Neuronal stem cell (in vitro differentiated cells): ENCODE measurements around the gene SH3RF2.

Source experiments
- DNase-seq: peaks from one replicate; pipeline ENCODE4 v3.0.0-alpha.2; 2013; ENCODE audit warnings: low spot score
- H2AFZ ChIP-seq: one replicate; pipeline ENCODE4 v1.6.1; 2013; ENCODE audit warnings: mild to moderate bottlenecking, low read length, inconsistent platforms
- H2AK5ac ChIP-seq: 2 replicates; pipeline ENCODE4 v1.6.1; 2013; ENCODE audit warnings: low read depth, mild to moderate bottlenecking, inconsistent platforms, low read length, moderate library complexity, mixed read lengths
- H2BK120ac ChIP-seq: 2 replicates; pipeline ENCODE4 v1.6.1; 2013; ENCODE audit warnings: low read depth, mild to moderate bottlenecking, inconsistent platforms, low read length, moderate library complexity, mixed read lengths
- H2BK12ac ChIP-seq: one replicate; pipeline ENCODE4 v1.6.1; 2013; ENCODE audit warnings: low read length, inconsistent platforms
- H2BK15ac ChIP-seq: 2 replicates; pipeline ENCODE4 v1.6.1; 2013; ENCODE audit warnings: mild to moderate bottlenecking, low read length, inconsistent platforms, mixed read lengths
- H2BK5ac ChIP-seq: one replicate; pipeline ENCODE4 v1.6.1; 2013; ENCODE audit warnings: inconsistent platforms, mild to moderate bottlenecking, low read length, moderate library complexity
- H3K14ac ChIP-seq: one replicate; pipeline ENCODE4 v1.6.1; 2013; ENCODE audit warnings: low read length, inconsistent platforms
- H3K18ac ChIP-seq: 2 replicates; pipeline ENCODE4 v1.6.1; 2013; ENCODE audit warnings: low read length, inconsistent platforms
- H3K23ac ChIP-seq: 2 replicates; pipeline ENCODE4 v1.6.1; 2013; ENCODE audit warnings: low read depth, mild to moderate bottlenecking, mixed read lengths, low read length, inconsistent platforms; ENCODE audit not compliant: poor library complexity
- H3K27ac ChIP-seq: replicated peaks from 3 replicates; pipeline ENCODE4 v1.5.1; 2013; ENCODE audit warnings: low read length, inconsistent platforms
- H3K27me3 ChIP-seq, 3 experiments: 2 replicates each; pipeline ENCODE4 v1.6.1; 2013; ENCODE audit warnings: low read length in 3 of 3, mild to moderate bottlenecking in 2 of 3, inconsistent platforms in 1 of 3, low read depth in 1 of 3, mixed read lengths in 1 of 3, moderate library complexity in 1 of 3; ENCODE audit not compliant: control insufficient read depth in 3 of 3, insufficient read depth in 3 of 3
- H3K36me3 ChIP-seq, 2 donors: replicated peaks in 1 of 2; 2 replicates each; pipeline ENCODE4 v1.6.1; 2013; ENCODE audit warnings: low read length in 2 of 2; ENCODE audit not compliant: control insufficient read depth in 2 of 2, insufficient read depth in 2 of 2
- H3K4ac ChIP-seq: 2 replicates; pipeline ENCODE4 v1.6.1; 2013; ENCODE audit warnings: inconsistent platforms, mild to moderate bottlenecking, low read length, moderate library complexity
- H3K4me1 ChIP-seq, 2 donors: 1 replicate in 1 of 2; 2 replicates in 1 of 2; pipeline ENCODE4 v1.6.1; 2013; ENCODE audit warnings: low read length in 2 of 2, low read depth in 1 of 2; ENCODE audit not compliant: control insufficient read depth in 2 of 2, insufficient read depth in 1 of 2
- H3K4me2 ChIP-seq: one replicate; pipeline ENCODE4 v1.6.1; 2013; ENCODE audit warnings: mild to moderate bottlenecking, low read length, inconsistent platforms; ENCODE audit not compliant: insufficient read depth, poor library complexity, severe bottlenecking
- H3K4me3 ChIP-seq, 2 donors: 2 replicates each; pipeline ENCODE4 v1.5.1; 2013; ENCODE audit warnings: low read length in 2 of 2, mild to moderate bottlenecking in 2 of 2, inconsistent platforms in 1 of 2, moderate library complexity in 1 of 2
- H3K79me1 ChIP-seq: one replicate; pipeline ENCODE4 v1.6.1; 2013; ENCODE audit warnings: low read depth, mild to moderate bottlenecking, inconsistent platforms, low read length, moderate library complexity
- H3K9ac ChIP-seq: one replicate; pipeline ENCODE4 v1.6.1; 2013; ENCODE audit warnings: mild to moderate bottlenecking, low read depth, low read length, inconsistent platforms; ENCODE audit not compliant: poor library complexity
- H3K9me3 ChIP-seq, 2 donors: replicated peaks in 1 of 2; 2 replicates each; pipeline versions ENCODE3 to v1.6.1; 2013; ENCODE audit warnings: low read length in 2 of 2, mild to moderate bottlenecking in 2 of 2, inconsistent platforms in 1 of 2, low read depth in 1 of 2, mixed read lengths in 1 of 2, moderate library complexity in 1 of 2; ENCODE audit not compliant: control insufficient read depth in 2 of 2, insufficient read depth in 1 of 2
- H4K8ac ChIP-seq: one replicate; pipeline ENCODE4 v1.6.1; 2013; ENCODE audit warnings: low read depth, mild to moderate bottlenecking, inconsistent platforms, low read length, moderate library complexity
- H4K91ac ChIP-seq: one replicate; pipeline ENCODE4 v1.6.1; 2013; ENCODE audit warnings: low read length, low read depth, mild to moderate bottlenecking, inconsistent platforms; ENCODE audit not compliant: poor library complexity
- WGBS, 2 donors: extraction: QIAGEN DNeasy Blood & Tissue Kit; methylation state at CpG; one replicate each; pipeline ENCODE4 v1.1.7; 2013; ENCODE audit warnings: missing lambda C conversion rate in 2 of 2, mixed read lengths in 1 of 2; ENCODE audit not compliant: insufficient read length in 2 of 2, insufficient replicate concordance in 1 of 2; ENCODE audit errors: extremely low coverage in 2 of 2; 5-methylcytosine and 5-hydroxymethylcytosine counted together

Gene SH3RF2

DNA sequence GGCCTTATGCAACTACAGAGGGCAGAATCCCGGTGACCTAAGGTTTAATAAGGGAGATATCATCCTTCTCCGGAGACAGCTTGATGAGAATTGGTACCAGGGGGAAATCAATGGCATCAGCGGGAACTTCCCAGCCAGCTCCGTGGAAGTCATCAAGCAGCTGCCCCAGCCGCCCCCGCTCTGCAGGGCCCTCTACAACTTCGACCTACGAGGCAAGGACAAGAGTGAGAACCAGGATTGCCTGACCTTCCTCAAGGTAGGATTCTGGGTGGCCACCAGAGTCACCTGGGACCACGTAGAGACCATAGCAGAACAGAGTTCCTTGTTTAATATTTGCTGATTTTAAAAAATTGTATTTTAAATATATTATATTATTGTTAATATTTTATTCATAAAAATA is 63.7 kb downstream of the SH3RF2 start:
- no peak overlapping the region for H3K4me3 ChIP-seq
- no peak overlapping the region for H2BK12ac ChIP-seq
- H2BK15ac ChIP-seq, result no peak overlapping the region
- no peak overlapping the region for H2BK120ac ChIP-seq
- H3K79me1 ChIP-seq, result no peaks in the 10 kb centered on the region
- H4K91ac ChIP-seq, result no peak overlapping the region
- no peak overlapping the region for H3K9ac ChIP-seq
- H3K9me3 ChIP-seq, result no peaks in the 10 kb centered on the region
- no peak overlapping the region for H3K4me2 ChIP-seq
- H3K23ac ChIP-seq, result no peak overlapping the region
- H3K18ac ChIP-seq, result no peak overlapping the region
- H3K36me3 ChIP-seq, result no peaks in the 10 kb centered on the region
- H2AK5ac ChIP-seq, result no peak overlapping the region
- H3K4ac ChIP-seq, result no peak overlapping the region
- no peak overlapping the region for H3K14ac ChIP-seq
- no peaks in the 10 kb centered on the region for H3K27me3 ChIP-seq
- WGBS, 2 donors, result no CpG with 5 or more reads among the region's 9 CpGs
- H3K27ac ChIP-seq, result no peak overlapping the region
- H2AFZ ChIP-seq, result no peak overlapping the region
- H3K4me1 ChIP-seq, result no peaks in the 10 kb centered on the region
- H2BK5ac ChIP-seq, result no peak overlapping the region
- H4K8ac ChIP-seq, result no peak overlapping the region
- no peak for DNase-seq

GRCh38 chr5:146001544-146002190 is 65.3 kb downstream of the SH3RF2 start:
- no peak overlapping the region for H3K23ac ChIP-seq
- H3K4me2 ChIP-seq, result no peak overlapping the region
- no peaks in the 10 kb centered on the region for H3K4me1 ChIP-seq
- no peak overlapping the region for H3K27ac ChIP-seq
- no peak overlapping the region for H2AFZ ChIP-seq
- WGBS, 2 donors, result no CpG with 5 or more reads among the region's 5 CpGs
- no peak overlapping the region for H4K91ac ChIP-seq
- no peak overlapping the region for H4K8ac ChIP-seq
- no peak for DNase-seq
- H3K4ac ChIP-seq, result no peak overlapping the region
- no peaks in the 10 kb centered on the region for H3K36me3 ChIP-seq
- no peaks in the 10 kb centered on the region for H3K27me3 ChIP-seq
- no peak overlapping the region for H2BK120ac ChIP-seq
- no peak overlapping the region for H3K9ac ChIP-seq
- no peak overlapping the region for H2BK5ac ChIP-seq
- no peak overlapping the region for H2AK5ac ChIP-seq
- no peak overlapping the region for H3K18ac ChIP-seq
- no peak overlapping the region for H3K14ac ChIP-seq
- H2BK15ac ChIP-seq, result no peak overlapping the region
- no peaks in the 10 kb centered on the region for H3K9me3 ChIP-seq
- no peak overlapping the region for H2BK12ac ChIP-seq
- no peaks in the 10 kb centered on the region for H3K79me1 ChIP-seq
- H3K4me3 ChIP-seq, result no peak overlapping the region

DNA sequence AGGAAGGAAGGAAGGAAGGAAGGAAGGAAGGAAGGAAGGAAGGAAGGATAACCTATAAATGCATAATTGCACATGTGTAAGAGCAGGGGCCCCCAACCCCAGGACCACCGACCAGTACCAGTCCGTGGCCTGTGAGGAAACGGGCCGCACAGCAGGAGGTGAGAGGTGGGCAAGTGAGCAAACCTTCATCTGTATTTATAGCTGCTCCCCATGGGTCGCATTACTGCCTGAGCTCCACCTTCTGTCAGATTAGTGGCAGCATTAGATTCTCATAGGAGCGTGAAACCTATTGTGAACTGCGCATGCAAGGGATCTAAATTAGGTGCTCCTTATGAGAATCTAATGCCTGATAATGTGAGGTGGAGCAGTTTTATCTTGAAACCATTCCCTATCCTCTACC is 66.1 kb downstream of the SH3RF2 start:
- Histone ChIP-seq H3K18ac (no peak overlapping the region), H3K27ac (no peak overlapping the region), H2BK12ac (no peak overlapping the region), H2BK120ac (no peak overlapping the region), H2BK5ac (no peak overlapping the region), H3K14ac (no peak overlapping the region), H4K8ac (no peak overlapping the region), H2AFZ (no peak overlapping the region), H2AK5ac (no peak overlapping the region), H3K4me1 (no peaks in the 10 kb centered on the region), H3K36me3 (no peaks in the 10 kb centered on the region), H4K91ac (no peak overlapping the region), H3K4ac (no peak overlapping the region), H2BK15ac (no peak overlapping the region), H3K4me3 (no peak overlapping the region), H3K27me3 (no peaks in the 10 kb centered on the region), H3K9ac (no peak overlapping the region), H3K9me3 (no peaks in the 10 kb centered on the region), H3K4me2 (no peak overlapping the region), H3K23ac (no peak overlapping the region), H3K79me1 (no peaks in the 10 kb centered on the region)
- no peak for DNase-seq
- no CpG with 5 or more reads among the region's 7 CpGs for WGBS, 2 donors

DNA sequence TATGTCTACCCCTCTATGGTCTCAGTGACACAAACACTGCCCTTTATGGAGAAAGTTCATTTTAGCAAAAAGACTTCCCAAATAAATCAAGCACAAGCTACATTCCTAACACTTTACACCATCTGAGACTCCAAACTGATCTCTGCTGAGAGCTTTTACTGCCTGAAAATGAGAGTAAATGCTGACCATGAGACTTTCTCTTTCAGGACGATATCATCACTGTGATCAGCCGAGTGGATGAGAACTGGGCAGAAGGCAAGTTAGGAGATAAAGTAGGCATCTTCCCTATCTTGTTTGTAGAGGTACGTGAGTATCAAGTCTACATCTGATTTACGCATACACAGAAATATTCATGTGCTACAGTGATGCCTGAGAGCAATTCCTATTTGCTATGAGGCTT is 67.5 kb downstream of the SH3RF2 start:
- no peaks in the 10 kb centered on the region for H3K36me3 ChIP-seq
- H3K4ac ChIP-seq, result no peak overlapping the region
- no peaks in the 10 kb centered on the region for H3K27me3 ChIP-seq
- H2AFZ ChIP-seq, result no peak overlapping the region
- no peak overlapping the region for H2BK120ac ChIP-seq
- H3K27ac ChIP-seq, result no peak overlapping the region
- no peak overlapping the region for H2BK15ac ChIP-seq
- no peak for DNase-seq
- H2BK5ac ChIP-seq, result no peak overlapping the region
- H3K4me3 ChIP-seq, result no peak overlapping the region
- no peaks in the 10 kb centered on the region for H3K79me1 ChIP-seq
- H3K9ac ChIP-seq, result no peak overlapping the region
- H3K23ac ChIP-seq, result no peak overlapping the region
- H4K91ac ChIP-seq, result no peak overlapping the region
- H2AK5ac ChIP-seq, result no peak overlapping the region
- no peak overlapping the region for H2BK12ac ChIP-seq
- no peak overlapping the region for H3K14ac ChIP-seq
- no CpG with 5 or more reads among the region's 4 CpGs for WGBS, 2 donors
- H3K18ac ChIP-seq, result no peak overlapping the region
- peaks cover 0 to 4% of the 10 kb centered on the region in 2 donors for H3K4me1 ChIP-seq
- H4K8ac ChIP-seq, result no peak overlapping the region
- no peaks in the 10 kb centered on the region for H3K9me3 ChIP-seq
- H3K4me2 ChIP-seq, result no peak overlapping the region
